Lower lobe of right lung (tissue), 2 donors: ENCODE data around the gene ATXN3L. TPM values are rescaled to one million over a fixed set of nuclear protein-coding genes. Genes with fewer than 3 reads are reported as not detected.

Experiments
- ATAC-seq, 2 donors: fragments of 200-7000 bp; cut with Tn5 transposase; one replicate each; pipeline ENCODE4 v1.9.1; 2020 to 2022; ENCODE audit warnings: mild to moderate bottlenecking in 2 of 2, moderate library complexity in 2 of 2
- DNase-seq: peaks from one replicate; pipeline ENCODE4 v3.0.0-alpha.2; 2020
- H3K27ac ChIP-seq: fragments of 200-600 bp; one replicate; pipeline ENCODE4 v1.8.0; 2022
- H3K27me3 ChIP-seq: fragments of 200-600 bp; one replicate; pipeline ENCODE4 v1.8.0; 2022; ENCODE audit warnings: low read depth
- H3K36me3 ChIP-seq: fragments of 200-600 bp; one replicate; pipeline ENCODE4 v1.8.0; 2022; ENCODE audit warnings: mild to moderate bottlenecking
- H3K4me1 ChIP-seq: fragments of 200-600 bp; one replicate; pipeline ENCODE4 v1.8.0; 2022
- H3K4me3 ChIP-seq: fragments of 200-600 bp; one replicate; pipeline ENCODE4 v1.8.0; 2022; ENCODE audit warnings: mild to moderate bottlenecking
- H3K9me3 ChIP-seq: fragments of 200-600 bp; one replicate; pipeline ENCODE4 v1.8.0; 2022
- intact Hi-C: fragments of 100-400 bp; cut with DNase I; formaldehyde crosslinking; loops from one replicate; pipeline ENCODE4 v1.11.0; 2022
- long read RNA-seq: library from polyadenylated mRNA; unstranded; transcript quantifications from one replicate; pipeline ENCODE4 v2.0.0, GENCODE V29; 2021
- total RNA-seq: library from RNA; stranded (reverse); fragmentation: NEBNext Ultra II Directional; extraction: Animal tissue kit (Norgen Biotek cat#: 25700); gene quantifications from one replicate; pipeline ENCODE4 v1.2.1, GENCODE V29; 2021
- TF ChIP-seq, protein P1 (sequence below): fragments of 200-600 bp; IDR thresholded peaks from one replicate; pipeline ENCODE4 v1.8.0; 2022; ENCODE audit warnings: antibody characterized with exemption, mild to moderate bottlenecking
- donor health status: DM: no; HTN: yes; CAD: no; lungs with severe emphysema.

ATXN3L gene
- not detected for total RNA-seq
- long read RNA-seq = 0 reads

GRCh38 chrX:13319953-13320352 is at the start of gene ATXN3L:
TSS of gene ATXN3L (minus strand) at chrX:13320053. CDS start at chrX:13319934, 119 bp downstream.
- H3K4me3 ChIP-seq = no peak within 1 kb of the TSS
- no peak within 1 kb of the TSS for H3K27ac ChIP-seq
- H3K27me3 ChIP-seq = no peaks in the 10 kb centered on the region
- DNase-seq (no peak), ATAC-seq (no peak)
- TF ChIP-seq, protein P1, sequence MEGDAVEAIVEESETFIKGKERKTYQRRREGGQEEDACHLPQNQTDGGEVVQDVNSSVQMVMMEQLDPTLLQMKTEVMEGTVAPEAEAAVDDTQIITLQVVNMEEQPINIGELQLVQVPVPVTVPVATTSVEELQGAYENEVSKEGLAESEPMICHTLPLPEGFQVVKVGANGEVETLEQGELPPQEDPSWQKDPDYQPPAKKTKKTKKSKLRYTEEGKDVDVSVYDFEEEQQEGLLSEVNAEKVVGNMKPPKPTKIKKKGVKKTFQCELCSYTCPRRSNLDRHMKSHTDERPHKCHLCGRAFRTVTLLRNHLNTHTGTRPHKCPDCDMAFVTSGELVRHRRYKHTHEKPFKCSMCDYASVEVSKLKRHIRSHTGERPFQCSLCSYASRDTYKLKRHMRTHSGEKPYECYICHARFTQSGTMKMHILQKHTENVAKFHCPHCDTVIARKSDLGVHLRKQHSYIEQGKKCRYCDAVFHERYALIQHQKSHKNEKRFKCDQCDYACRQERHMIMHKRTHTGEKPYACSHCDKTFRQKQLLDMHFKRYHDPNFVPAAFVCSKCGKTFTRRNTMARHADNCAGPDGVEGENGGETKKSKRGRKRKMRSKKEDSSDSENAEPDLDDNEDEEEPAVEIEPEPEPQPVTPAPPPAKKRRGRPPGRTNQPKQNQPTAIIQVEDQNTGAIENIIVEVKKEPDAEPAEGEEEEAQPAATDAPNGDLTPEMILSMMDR = no peak
- H3K9me3 ChIP-seq = no peaks in the 10 kb centered on the region
- intact Hi-C loops = no loop called here
- H3K36me3 ChIP-seq = no peaks in the 10 kb centered on the region
- H3K4me1 ChIP-seq = no peaks in the 10 kb centered on the region

GRCh38 chrX:13369256-13370030 is 49.6 kb upstream of the ATXN3L start:
- TF ChIP-seq, protein P1 = no peak
- Histone ChIP-seq H3K27ac (no peak overlapping the region), H3K4me1 (no peaks in the 10 kb centered on the region), H3K27me3 (no peaks in the 10 kb centered on the region), H3K4me3 (no peak overlapping the region), H3K36me3 (no peaks in the 10 kb centered on the region), H3K9me3 (no peaks in the 10 kb centered on the region)
- ATAC-seq = no peak
- DNase-seq = no peak
- intact Hi-C loops = no loop called here

GRCh38 chrX:13367950-13368349 is 48.1 kb upstream of the ATXN3L start:
- H3K27ac ChIP-seq = no peak overlapping the region
- H3K4me1 ChIP-seq = no peaks in the 10 kb centered on the region
- no peak overlapping the region for H3K4me3 ChIP-seq
- DNase-seq = no peak
- no peaks in the 10 kb centered on the region for H3K27me3 ChIP-seq
- H3K36me3 ChIP-seq = no peaks in the 10 kb centered on the region
- no peak for ATAC-seq
- intact Hi-C loops = no loop called here
- H3K9me3 ChIP-seq = no peaks in the 10 kb centered on the region
- TF ChIP-seq, protein P1 = no peak

GRCh38 chrX:13366698-13367097 is 46.8 kb upstream of the ATXN3L start:
- TF ChIP-seq, protein P1 = no peak
- H3K36me3 ChIP-seq = no peaks in the 10 kb centered on the region
- intact Hi-C loops = no loop called here
- H3K4me1 ChIP-seq = no peaks in the 10 kb centered on the region
- no peak overlapping the region for H3K27ac ChIP-seq
- no peaks in the 10 kb centered on the region for H3K9me3 ChIP-seq
- ATAC-seq (peak; percentile 59 to 73), DNase-seq (no peak)
- no peak overlapping the region for H3K4me3 ChIP-seq
- no peaks in the 10 kb centered on the region for H3K27me3 ChIP-seq

GRCh38 chrX:13365161-13365560 is 45.3 kb upstream of the ATXN3L start:
- no peaks in the 10 kb centered on the region for H3K4me1 ChIP-seq
- H3K36me3 ChIP-seq = no peaks in the 10 kb centered on the region
- ATAC-seq (no peak), DNase-seq (no peak)
- H3K4me3 ChIP-seq = no peak overlapping the region
- no peak overlapping the region for H3K27ac ChIP-seq
- intact Hi-C loops = no loop called here
- TF ChIP-seq, protein P1 = no peak
- no peaks in the 10 kb centered on the region for H3K9me3 ChIP-seq
- H3K27me3 ChIP-seq = no peaks in the 10 kb centered on the region
